GM18520 (cell line): ENCODE measurements around the gene SYT12.

Experiments
- ATAC-seq: cut with Tn5 transposase; IDR thresholded peaks from one replicate; pipeline ENCODE4 v1.9.1; 2021; ENCODE audit not compliant: unreplicated experiment

Gene SYT12

DNA sequence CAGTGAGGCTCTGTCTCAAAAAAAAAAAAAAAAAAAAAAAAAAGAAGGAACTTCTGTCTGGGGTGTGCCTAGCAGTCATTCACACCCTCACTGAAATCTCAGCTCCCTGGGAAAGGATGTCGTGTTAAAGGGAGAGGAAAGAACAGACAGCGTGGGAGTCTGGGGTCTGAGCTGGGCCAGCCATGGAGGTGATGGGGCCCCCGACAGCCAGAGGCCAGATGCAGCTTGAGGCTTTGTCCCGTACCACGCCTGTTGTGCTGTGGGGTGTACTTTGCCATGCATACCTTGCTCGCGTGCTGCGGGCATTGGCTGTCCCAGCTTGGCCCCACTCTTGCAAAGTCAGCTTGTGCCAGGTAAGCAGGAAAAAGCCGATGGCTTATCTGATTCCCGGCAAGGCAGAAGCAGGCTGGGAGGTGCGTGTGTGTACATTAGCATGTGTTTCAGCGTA, 4.6 kb downstream of the SYT12 start:
- ATAC-seq: no peak

DNA sequence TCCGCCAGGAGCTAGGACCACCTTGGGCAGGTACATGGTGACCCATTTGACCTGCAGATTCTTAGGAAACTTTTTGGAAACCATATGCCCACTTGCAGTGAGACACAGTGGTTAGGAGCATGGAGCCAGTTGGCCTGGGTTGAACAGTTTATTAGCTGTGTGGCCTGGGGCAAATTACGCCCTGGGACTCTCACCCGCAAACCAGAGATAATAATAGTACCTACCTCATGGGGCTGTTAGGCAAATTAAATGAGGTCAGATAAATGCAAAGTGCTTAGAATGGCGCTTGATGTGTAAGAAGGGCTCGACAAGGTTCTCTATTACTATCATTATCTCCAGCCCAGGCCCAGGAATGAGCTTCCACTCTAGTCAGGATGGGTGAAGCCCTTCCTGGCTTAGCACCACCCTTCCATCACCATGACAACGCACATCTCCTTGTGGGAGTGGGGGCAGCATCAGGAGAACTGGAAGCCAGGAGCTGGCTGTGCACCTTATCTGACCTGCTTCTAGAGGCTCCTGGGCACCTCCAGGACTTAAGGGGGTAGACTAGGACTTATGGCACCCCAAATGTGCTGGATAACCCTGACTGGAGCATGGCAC, 5.1 kb downstream of the SYT12 start:
- ATAC-seq: no peak

DNA sequence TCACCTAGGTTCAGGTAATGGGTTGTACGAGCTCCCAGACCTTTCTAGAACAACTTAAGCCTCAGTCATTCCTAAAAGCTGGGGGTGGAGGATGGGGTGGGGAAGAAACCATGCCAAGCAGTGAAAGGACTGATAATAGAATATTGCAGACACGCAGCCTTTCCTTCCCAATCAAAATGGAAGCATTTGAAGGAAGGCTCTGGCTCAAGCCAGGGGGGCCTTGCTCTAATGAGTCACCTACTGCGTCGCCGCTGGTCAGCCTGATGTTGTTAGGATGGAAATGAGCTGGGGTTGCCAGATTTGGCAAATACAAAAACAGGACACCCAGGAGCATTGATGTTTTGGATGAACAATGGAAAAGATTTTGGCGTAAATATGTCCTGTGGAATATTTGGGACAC, 6.2 kb downstream of the SYT12 start:
- ATAC-seq: no peak

DNA sequence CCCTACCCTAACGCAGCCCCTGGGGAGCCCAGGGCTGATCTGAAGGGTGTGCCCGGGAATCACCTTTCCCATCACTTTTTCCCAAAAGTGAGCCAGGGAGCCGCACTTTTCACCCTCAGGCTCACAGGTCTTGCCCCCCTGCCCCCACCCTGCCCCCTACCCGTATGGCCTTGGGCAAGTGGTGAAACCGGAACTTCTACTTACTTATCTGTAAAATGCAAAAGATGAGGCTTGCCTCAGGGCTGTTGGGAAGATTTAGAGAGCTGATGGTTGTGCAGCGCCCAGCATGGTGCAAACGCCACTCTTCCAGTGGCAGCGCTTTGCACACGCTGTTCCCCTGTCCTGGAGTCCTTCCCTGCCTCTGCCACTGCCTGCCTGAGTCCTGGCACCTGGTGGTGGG, 8.0 kb downstream of the SYT12 start:
- ATAC-seq: no peak

DNA sequence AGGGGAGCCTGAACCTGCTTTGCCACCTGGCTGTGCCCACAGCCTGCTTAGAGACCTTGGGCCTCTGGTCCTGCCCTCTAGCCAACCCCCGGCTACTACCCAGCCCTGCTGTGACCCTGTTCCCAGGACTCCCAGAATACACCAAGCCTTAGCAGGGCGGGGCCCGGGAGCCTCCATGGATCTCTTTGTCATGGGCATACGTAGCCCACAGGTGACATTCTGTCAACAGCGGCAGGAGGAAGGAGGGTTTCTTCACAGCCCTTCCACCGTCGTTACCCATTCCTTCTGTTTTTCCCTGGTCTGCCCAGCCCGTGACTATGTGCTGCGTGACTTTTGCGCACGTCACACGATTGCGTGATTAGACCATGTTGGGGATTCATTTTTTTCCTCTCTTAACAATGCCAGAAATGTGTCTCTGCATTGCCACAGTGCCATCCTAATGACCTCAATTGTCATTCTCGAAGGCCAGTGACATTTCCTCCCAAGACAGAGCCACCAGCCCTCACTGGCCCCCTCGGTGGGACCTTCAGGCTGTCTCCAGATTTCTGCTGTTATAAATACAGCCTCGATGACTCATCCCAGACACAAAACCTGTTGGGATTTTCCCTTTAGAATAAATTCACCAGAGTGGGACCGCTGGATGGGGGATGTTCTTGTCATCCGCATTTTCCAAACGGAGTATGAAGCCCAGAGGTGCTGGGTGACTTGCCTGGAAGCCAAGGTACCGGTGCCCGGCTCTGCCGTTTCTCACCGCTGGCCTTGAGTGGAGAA, 9.0 kb downstream of the SYT12 start:
- no peak for ATAC-seq

DNA sequence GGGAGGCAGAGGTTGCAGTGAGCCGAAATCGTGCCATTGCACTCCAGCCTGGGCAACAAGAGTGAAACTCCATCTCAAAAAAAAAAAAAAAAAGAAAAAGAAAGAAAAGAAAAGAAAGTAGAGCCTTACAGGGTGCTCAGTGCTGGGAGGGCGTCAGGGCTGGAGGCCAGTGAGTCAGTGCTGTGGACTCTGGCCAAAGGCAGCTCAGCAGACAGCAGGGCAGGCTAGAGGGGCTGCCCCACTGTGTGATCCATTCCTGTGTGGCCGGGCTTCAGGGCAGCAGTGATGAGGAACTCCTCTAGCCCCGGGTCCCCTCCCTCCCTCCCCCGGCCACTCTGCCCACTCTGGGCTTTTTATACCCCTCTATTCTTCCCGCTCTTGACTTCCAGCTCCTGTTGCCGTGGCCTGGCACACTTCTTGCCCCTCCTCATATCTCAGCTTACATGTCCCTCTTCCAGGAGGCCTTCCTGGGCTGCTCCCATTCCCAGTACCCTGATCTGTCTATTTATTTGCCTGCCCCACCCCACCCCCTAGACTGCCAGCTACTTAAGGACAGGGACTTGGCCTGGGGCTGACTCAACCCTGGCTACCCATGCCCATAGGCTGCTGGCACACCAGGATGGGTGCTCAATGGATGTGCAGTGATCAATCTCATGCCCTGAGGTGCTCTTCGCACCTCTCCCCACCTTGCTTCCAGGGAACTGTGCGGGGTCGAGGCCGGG, 10.1 kb downstream of the SYT12 start:
- no peak for ATAC-seq

DNA sequence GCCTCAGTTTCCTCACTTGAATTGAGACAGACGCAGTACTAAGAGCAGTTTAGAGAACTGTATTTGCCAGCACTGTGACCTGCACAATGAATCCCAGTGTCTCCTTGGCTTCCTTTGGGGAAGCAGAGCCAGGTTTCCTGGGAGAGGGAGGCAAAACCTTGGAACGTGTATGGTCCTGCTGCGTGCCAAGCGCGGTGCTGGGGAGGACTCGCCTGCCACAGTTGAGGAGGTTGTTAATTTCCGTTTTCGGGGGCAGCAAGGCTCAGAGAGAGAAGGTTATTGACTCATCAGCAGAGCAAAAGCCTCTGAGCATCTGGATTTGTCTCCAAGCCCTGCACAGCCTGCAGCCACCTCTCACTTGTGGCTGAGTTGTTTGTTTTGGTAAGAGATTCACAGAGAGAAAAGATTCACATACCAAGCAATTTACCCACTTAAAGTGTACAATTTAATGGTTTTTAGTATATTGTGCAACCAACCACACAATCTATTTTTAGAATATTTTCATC, 10.8 kb downstream of the SYT12 start:
- ATAC-seq: no peak

DNA sequence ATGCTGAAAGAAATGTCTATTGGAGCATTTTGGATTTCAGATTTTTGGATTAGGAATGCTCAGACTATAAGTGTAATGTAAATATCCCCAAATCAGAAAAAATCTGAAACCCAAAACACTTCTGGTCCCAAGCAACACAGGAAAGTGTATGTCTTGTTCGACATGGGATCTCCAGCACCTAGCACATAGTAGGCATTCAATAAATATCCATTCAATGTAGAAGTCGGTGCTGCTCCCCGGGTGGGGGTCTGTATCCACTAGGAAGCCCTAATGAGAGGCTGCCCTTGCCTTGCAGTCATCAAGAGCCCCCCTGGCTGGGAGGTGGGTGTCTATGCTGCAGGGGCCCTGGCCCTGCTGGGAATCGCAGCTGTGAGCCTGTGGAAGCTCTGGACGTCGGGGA, 11.4 kb downstream of the SYT12 start:
- no peak for ATAC-seq

DNA sequence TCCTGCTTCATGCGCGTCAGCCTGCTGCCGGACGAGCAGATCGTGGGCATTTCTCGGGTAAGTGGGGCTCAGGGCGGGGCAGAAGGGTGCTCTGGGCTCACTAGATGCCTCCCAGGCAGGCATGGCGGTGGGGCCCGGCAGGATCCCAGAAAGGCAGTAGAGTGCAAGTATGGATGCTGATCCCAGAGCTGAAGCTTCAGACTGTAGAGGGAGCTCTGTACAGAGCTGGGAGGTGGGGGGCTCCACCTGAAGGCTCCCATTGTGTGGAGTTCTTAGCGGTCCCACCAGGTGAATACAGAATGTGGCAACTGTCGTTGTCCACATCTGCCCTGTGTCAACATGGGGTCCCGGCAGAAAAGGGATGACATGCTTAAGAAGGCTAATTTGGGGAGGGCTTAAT, 17.2 kb downstream of the SYT12 start:
- no peak for ATAC-seq

DNA sequence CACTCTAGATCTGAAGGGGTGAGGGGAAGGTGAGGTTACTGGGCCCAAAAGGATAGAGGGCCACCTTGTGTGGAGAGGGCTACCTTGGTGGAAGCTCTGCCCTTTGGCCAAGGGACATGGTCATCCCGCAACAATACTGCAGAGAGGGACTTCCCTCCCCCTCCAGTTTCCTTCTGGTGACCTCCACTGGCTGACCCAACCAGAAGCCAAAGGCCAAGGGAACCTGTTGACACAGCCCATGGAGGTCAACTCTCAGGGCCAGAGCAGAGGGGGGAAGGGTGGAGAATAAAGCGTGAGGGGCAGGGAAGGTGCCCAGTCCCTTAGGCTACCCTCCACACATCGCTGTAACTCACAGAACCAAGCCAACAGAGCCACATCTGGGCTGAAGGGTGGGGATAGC, 18.7 kb downstream of the SYT12 start:
- ATAC-seq: no peak

DNA sequence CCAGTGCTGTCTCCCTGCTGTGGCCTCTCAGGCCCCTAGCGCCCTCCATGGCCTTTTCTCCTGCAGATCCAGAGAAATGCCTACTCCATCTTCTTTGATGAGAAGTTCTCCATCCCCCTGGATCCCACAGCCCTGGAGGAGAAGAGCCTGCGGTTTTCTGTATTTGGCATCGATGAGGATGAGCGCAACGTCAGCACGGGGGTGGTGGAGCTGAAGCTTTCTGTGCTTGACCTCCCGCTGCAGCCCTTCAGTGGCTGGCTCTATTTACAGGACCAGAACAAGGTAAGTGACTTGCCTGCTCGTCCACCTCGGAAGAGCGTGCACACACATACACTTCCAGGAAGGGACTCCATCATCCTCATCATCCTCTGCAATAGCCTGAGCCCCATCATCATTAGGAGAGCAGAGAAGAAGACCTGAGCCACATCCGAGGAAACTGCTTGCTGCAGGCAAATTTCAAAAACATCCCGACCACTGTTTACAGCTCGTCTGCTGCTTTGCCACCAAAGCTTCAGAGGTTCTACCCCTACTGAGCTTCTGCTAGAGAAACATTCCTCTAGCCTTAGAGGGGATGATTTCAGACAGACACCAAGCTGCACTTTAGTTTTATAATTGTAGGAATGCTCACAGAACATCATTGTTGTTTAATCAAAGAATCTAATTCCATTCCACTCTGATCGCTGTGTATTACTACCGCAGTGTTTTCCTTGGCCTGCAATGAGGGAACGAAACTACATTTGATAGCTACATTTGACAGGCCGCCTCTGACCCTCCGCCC, 20.8 kb downstream of the SYT12 start:
- no peak for ATAC-seq

DNA sequence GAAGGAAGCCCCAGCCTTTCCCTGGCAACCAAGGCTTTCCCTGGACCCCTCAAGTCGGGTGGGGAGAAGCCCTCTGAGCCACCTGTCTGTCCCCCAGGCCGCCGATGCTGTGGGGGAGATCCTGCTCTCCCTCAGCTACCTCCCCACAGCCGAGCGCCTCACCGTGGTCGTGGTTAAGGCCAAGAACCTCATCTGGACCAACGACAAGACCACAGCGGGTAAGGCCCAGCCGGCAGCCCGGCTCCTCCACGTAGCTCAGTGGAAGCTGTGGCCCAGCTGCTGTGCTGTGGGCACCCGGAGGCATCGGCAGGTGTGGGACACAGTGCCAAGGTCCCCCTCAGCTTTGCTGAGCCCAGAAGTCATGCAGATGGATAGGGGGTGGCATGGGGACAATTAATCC, 21.6 kb downstream of the SYT12 start:
- no peak for ATAC-seq

DNA sequence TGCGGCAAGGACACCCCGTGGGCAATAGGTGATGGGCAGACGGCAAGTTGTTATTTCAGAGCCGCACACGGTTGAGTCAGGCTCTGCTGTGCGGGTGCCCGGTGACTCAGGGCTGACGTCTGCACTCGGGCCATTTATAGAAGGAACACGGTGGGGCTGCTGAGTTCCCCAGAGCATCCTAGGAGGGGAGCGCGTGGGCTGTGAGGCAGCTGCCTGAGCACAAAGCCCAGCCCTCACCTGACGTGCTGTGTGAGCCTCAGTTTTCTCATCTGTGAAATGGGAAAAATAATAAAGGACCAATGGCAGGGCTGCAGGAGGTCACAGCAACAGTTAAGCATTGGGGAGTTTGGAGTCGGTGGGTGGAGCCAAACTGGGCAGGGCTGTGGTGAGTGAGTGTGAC, 22.4 kb downstream of the SYT12 start:
- no peak for ATAC-seq

DNA sequence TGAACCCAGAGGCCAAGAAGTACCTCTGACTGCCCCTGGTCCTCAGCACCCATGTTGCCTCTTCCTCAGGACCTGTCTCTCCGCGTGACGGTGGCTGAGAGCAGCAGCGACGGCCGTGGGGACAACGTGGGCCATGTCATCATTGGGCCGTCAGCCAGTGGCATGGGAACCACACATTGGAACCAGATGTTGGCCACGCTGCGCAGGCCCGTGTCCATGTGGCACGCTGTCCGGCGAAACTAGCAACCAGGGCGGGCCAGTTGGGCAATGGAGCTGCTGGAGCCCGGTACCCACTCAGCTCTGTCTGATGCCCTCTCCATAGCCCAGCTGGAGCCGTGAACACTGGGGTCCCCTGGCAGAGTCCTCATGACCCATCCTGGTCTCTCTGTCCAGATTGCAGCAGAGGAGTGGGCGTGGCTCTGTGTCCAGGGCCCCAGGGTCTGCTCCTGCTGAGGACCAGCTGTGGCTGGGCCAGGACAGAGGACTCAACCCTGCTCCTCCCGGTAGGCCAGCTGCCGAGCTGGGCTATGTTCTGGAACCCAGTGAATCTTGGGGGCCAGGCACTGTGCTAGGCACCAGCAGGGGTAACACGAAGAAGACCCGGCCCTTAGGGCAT, 25.7 kb downstream of the SYT12 start:
- no peak for ATAC-seq

DNA sequence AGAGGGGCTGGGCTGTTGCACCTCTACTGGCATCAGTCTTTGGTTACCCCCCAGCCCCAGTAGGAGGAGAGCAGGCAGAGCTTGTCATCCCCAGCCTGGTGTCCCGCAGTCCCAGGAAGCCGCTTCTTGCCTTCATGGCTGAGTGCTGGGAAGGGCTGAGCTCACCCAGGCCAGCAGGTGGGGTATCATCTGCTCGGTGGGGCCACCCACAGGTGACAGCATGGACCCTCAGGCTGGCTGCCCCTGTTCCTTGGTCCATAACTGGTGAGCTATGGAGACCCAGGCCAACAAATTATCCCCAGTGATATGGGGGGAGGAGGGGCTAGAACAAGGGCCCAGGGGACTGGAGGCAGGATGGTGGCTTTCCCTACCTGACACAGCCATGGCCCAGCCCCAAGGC, 27.2 kb downstream of the SYT12 start:
- ATAC-seq: no peak

DNA sequence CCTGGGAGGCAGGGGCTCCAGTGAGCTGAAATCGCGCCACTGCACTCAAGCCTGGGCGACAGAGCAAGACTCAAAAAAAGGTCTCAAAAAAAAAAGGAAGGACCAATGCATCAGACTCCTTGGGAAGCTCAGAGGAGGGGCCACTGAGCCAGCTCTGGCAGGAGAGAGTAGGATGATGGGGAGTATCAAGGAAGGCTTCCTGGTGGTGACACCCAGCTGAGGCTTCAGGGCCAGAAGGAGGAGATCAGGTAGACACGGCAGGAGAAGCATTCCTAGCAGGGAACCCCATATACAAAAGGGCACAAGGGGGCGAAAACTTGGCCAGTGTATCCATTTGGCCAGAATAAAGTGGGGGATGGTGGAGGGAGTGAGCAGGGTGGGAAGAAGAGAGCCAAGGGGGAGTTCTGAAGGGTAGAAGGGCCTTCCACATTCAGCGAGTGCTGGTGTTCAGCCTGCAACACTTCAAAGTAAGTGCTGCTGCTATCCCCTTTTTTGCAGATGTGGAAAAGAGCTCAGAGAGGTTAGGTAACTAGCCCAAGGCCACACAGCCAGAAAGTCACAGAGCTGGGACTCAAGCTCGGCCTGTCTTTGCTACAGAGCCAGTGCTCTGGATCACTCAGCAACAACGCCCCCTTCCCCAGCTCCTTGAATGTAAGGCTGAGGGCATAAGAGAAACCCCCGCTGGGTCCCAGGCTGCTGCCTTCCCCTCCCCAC, 28.4 kb downstream of the SYT12 start:
- no peak for ATAC-seq

DNA sequence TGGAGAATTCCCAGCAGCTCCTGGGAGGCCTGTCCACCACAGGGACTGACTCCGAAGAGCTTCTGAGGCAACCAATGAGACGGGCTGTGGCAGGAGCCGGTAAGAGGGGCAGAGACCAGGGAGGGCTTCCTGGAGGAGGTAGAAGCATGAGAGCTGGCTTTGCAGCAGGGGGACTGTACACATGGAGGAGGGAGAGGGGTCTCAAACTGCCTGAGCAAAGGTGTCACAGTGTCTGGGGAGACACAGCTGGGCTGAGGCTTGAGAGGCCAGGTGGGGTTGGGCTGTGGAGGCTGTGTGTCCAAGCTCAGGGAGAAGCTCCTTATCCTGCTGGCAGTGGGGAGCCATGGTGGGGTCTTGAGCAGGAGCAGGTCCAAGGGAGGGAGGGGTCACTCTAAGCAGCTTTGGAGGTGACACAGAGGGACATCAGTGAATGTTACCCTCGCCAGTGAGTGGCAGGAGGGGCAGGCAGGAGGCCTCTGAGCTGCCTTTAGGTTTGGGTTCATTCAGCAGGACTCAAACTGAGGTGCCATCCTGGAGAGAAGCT, 29.1 kb downstream of the SYT12 start:
- no peak for ATAC-seq

DNA sequence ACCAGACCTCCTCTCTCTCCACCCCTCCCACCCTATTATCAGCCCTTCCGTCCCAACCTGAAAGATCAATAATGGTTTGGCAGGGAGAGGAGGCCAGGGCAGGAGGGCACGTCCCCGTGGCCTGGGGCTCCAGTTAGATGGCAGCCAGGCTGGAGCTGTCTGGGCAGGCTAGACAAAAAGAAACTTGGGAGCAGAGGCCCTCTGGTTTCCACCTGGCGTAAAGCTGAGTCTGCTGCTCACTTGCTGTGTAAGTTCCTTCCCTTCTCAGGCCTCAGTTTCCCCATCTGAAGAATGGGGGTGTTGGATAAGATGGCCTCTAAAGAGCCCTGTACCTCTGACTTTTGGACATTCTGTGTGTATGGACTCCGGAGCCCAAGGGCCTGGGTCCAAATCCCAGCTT, 30.0 kb downstream of the SYT12 start:
- no peak for ATAC-seq

DNA sequence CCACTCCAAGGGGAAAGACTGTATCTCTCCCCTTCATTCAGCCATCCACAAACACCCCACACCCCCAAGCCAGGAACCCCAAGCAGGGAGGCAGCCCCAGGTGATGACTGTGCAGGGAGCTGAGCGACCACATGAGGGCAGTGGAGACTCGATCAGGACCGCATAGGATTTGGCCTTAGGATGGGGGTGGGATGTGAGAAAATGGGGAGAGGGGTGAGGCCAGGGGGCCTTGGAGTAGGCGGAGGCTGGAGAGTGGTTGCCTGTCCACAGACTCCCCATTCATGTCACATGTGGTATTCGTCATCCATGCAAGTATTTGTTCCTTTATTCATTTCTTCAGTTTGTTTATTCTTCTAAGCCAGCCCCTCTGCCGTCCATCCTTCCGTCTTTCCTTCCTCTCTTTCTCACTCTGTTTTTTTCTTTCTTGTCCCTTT, 31.0 kb downstream of the SYT12 start:
- no peak for ATAC-seq

DNA sequence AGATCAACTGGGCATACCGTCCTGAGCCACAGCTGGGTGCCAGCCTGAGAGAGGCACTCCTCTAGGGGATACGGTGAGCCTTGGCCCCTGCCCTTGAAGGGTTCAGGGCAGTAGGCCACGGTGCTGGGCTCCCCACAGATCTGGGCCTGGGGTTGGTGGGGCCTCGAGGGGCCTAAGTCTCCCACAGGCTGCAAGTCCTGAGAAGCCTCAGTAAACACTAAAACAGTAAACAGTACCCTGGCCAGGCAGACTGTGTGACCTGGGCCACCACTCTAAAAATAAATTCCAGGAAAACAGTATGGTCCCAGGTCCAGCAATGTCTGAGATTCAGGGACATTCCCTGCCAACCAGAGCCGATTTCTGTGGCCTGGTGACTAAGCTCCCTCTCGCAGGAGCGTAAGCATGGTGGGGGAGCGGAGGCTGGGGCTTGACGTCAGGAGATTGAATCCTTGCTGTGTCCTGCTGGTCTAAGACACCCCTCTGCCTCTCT, 31.5 kb downstream of the SYT12 start:
- no peak for ATAC-seq
